Kidney (tissue), 14 donors: ENCODE measurements around the gene SMIM10L2A. TPM values are rescaled to one million over a fixed set of nuclear protein-coding genes. Genes with fewer than 3 reads are reported as not detected.

Experiments
- DNase-seq, 5 donors: peaks; one replicate each; pipeline ENCODE4 v3.0.0-alpha.2; 2013 to 2020
- FAIRE-seq: peaks from 2 replicates; lab custom pipeline; 2012; peaks lifted over from hg19 to GRCh38; lab: Jason Lieb, UNC
- H3K27ac ChIP-seq, 2 donors: one replicate each; pipeline ENCODE4 v1.7.0; 2013; ENCODE audit warnings: low read depth in 2 of 2, low read length in 2 of 2, inconsistent platforms in 1 of 2
- H3K27me3 ChIP-seq: one replicate; pipeline ENCODE4 v1.7.1; 2013; ENCODE audit warnings: low read length, inconsistent platforms; ENCODE audit not compliant: control insufficient read depth, insufficient read depth
- H3K36me3 ChIP-seq, 3 donors: one replicate each; pipeline versions ENCODE4 v1.7.0 to v1.7.1; 2013; ENCODE audit warnings: low read length in 3 of 3, control low read depth in 1 of 3, inconsistent platforms in 1 of 3; ENCODE audit not compliant: insufficient read depth in 3 of 3, control insufficient read depth in 2 of 3
- H3K4me1 ChIP-seq, 3 donors: one replicate each; pipeline versions ENCODE4 v1.7.0 to v1.7.1; 2013; ENCODE audit warnings: low read length in 3 of 3, inconsistent platforms in 1 of 3, low read depth in 1 of 3; ENCODE audit not compliant: control insufficient read depth in 2 of 3, insufficient read depth in 2 of 3
- H3K4me3 ChIP-seq, 3 donors: one replicate each; pipeline versions ENCODE4 v1.7.0 to v1.8.1; 2013; ENCODE audit warnings: low read length in 3 of 3, control low read depth in 1 of 3, inconsistent platforms in 1 of 3
- H3K9ac ChIP-seq, 3 donors: one replicate each; pipeline versions ENCODE4 v1.7.0 to v1.7.1; 2013; ENCODE audit warnings: low read length in 3 of 3, control low read depth in 1 of 3, inconsistent platforms in 1 of 3
- H3K9me3 ChIP-seq, 3 donors: one replicate each; pipeline versions ENCODE4 v1.7.0 to v1.7.1; 2013; ENCODE audit warnings: low read length in 3 of 3, control low read depth in 1 of 3, inconsistent platforms in 1 of 3; ENCODE audit not compliant: control insufficient read depth in 2 of 3, insufficient read depth in 1 of 3
- intact Hi-C: fragments of 100-400 bp; cut with DNase I; formaldehyde crosslinking; loops from one replicate; pipeline ENCODE4 v1.11.1; 2022
- polyA plus RNA-seq: library from polyadenylated mRNA; stranded (reverse); fragments of 350-450 nt; fragmentation: Illumina TruSeq; extraction: RNeasy Lipid Tissue Mini Kit (QIAGEN cat#74804); gene quantifications from one replicate; pipeline ENCODE4 v1.2.3, GENCODE V29; 2014; ENCODE audit warnings: low read depth, low replicate concordance; ENCODE audit not compliant: insufficient read depth
- total RNA-seq: library from RNA; stranded (reverse); fragmentation: NEBNext Ultra II Directional; extraction: Animal tissue kit (Norgen Biotek cat#: 25700); gene quantifications from one replicate; pipeline ENCODE4 v1.2.1, GENCODE V29; 2021
- TF ChIP-seq, protein P1 (sequence below): IDR thresholded peaks from 3 replicates; pipeline ENCODE4 v1.5.1; 2012; ENCODE audit warnings: mild to moderate bottlenecking, moderate library complexity, borderline replicate concordance; ENCODE audit not compliant: insufficient read depth; ENCODE audit errors: extremely low read depth
- donor health status: control.
- donor health status: control.
- donor health status: control.
- donor health status: control.
- donor health status: control.
- donor health status: DM: yes; HTN: yes; CAD: no.
- donor health status: Normal renal cell carcinoma (clear cell type).

Gene SMIM10L2A
- total and polyA plus RNA-seq, 2 donors from 2014 or later = 3.5 to 8.2 TPM

DNA sequence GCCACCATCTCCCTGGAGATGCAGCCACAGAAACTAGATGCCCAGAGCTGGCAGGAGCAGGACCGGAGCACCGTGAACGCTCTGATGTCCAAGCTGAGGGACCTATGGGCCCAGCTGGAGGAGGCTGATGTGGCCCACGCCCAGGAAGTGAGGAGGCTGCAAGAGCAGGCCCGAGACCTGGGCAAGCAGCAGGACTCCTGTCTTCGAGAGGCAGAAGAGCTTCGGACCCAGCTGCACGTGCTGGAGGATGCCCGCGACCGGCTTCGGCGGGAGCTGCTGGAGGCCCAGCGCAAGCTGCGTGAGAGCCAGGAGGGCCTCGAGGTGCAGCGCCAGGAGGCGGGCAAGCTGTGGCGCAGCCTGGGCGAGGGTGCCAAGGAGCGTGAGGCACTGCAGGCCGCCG, 14.2 kb downstream of the SMIM10L2A start:
- DNase-seq (no peak), FAIRE-seq (no peak)
- TF ChIP-seq, protein P1, sequence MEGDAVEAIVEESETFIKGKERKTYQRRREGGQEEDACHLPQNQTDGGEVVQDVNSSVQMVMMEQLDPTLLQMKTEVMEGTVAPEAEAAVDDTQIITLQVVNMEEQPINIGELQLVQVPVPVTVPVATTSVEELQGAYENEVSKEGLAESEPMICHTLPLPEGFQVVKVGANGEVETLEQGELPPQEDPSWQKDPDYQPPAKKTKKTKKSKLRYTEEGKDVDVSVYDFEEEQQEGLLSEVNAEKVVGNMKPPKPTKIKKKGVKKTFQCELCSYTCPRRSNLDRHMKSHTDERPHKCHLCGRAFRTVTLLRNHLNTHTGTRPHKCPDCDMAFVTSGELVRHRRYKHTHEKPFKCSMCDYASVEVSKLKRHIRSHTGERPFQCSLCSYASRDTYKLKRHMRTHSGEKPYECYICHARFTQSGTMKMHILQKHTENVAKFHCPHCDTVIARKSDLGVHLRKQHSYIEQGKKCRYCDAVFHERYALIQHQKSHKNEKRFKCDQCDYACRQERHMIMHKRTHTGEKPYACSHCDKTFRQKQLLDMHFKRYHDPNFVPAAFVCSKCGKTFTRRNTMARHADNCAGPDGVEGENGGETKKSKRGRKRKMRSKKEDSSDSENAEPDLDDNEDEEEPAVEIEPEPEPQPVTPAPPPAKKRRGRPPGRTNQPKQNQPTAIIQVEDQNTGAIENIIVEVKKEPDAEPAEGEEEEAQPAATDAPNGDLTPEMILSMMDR = no peak
- Histone ChIP-seq H3K9ac (no peak overlapping the region), H3K27me3 (no peaks in the 10 kb centered on the region), H3K4me1 (no peaks in the 10 kb centered on the region), H3K27ac (no peak overlapping the region), H3K4me3 (no peak overlapping the region), H3K36me3 (no peaks in the 10 kb centered on the region), H3K9me3 (no peaks in the 10 kb centered on the region)
- intact Hi-C loops = no loop called here

DNA sequence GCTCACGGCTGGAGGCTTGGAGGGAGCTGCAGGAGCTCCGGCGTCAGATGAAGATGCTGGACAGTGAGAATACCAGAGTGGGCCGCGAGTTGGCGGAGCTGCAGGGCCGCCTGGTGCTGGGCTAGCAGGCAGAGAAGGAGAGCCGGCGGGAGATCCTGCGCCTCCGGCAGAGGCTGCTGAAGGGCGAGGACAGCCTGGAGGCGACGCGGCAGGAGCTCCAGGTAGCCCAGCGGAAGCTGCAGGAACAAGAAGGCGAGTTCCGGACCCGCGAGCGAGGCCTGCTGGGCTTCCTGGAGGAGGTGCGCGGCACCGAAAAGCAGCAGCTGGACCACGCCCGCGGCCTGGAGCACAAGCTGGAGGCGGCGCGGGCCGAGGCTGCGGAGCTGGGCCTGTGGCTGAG, 14.7 kb downstream of the SMIM10L2A start:
- Histone ChIP-seq H3K27ac (no peak overlapping the region), H3K36me3 (no peaks in the 10 kb centered on the region), H3K9ac (no peak overlapping the region), H3K4me1 (no peaks in the 10 kb centered on the region), H3K9me3 (no peaks in the 10 kb centered on the region), H3K4me3 (no peak overlapping the region), H3K27me3 (no peaks in the 10 kb centered on the region)
- intact Hi-C loops = no loop called here
- DNase-seq (peak in 1 of 5 donors; percentile 59), FAIRE-seq (no peak)
- TF ChIP-seq, protein P1 = no peak

DNA sequence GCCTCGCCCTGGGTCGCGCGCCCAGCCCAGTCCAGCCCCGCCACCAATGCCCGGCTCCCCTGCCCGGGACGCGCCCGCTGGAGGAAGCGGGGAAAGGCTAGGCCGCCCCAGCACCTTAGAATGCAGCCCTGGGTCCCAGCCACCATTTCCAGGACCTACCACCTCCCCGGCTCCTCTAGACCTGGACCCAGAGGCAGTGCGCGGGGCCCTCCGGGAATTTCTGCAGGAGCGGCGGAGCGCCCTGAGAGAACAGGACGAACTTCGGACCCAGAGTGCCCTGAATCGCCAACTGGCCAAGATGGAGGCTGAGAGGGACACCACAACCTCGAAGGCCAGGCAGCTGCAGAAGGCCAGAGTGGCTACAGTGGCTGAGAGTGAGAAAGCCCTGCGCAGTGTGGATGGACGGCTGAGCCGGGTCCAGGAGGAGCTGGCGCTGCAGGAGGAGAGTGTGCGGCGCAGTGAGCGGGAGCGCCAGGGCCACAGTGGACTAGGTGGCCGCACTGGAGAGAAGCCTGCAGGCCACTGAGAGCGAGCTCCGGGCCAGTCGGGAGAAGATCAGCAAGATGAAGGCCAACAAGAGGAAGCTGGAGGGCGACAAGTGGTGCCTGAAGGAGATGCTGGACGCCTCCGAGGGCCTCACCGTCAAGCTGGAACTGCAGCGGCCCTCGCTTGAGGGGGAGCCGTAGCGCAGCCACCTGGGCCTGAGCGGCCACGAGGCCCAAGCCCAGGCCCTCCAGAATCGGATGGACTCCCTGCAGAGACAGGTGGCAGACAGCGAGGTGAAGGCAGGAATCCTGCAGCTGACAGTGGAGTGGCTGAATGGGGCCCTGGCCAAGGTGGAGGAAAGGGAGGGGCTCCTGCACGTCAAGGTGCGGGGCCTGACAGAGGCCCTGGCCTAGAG, 15.5 kb downstream of the SMIM10L2A start:
- Histone ChIP-seq H3K9me3 (no peaks in the 10 kb centered on the region), H3K27ac (no peak overlapping the region), H3K4me1 (no peaks in the 10 kb centered on the region), H3K27me3 (no peaks in the 10 kb centered on the region), H3K9ac (no peak overlapping the region), H3K4me3 (no peak overlapping the region), H3K36me3 (no peaks in the 10 kb centered on the region)
- no peak for DNase-seq
- TF ChIP-seq, protein P1 = no peak
- FAIRE-seq = no peak
- intact Hi-C loops = no loop called here
